GM19395 (cell line): ENCODE measurements around the gene LRRC40.

Experiments
- ATAC-seq: cut with Tn5 transposase; IDR thresholded peaks from one replicate; pipeline ENCODE4 v1.9.1; 2021; ENCODE audit warnings: mild to moderate bottlenecking, moderate library complexity; ENCODE audit not compliant: unreplicated experiment

LRRC40 gene

DNA sequence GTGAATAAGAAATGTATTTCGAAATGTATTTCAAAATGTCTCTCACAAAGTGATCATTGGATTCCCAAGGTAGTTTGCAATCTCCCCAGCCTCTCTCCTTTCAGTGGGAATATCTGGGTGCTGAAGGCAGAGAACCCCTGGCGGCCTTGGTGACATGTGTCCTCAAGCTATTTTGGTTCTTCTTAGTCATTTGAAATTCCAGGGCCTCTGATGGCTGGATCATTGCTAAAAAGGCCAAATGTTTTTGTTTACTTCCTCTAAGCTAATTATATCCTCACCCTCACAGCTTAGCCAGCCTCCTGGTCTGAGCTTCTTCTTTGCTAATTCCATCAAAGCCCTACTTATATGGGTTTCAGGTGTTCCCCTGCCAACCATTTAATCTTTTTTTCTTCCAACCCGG, 71.2 kb downstream of the LRRC40 start:
- no peak for ATAC-seq

DNA sequence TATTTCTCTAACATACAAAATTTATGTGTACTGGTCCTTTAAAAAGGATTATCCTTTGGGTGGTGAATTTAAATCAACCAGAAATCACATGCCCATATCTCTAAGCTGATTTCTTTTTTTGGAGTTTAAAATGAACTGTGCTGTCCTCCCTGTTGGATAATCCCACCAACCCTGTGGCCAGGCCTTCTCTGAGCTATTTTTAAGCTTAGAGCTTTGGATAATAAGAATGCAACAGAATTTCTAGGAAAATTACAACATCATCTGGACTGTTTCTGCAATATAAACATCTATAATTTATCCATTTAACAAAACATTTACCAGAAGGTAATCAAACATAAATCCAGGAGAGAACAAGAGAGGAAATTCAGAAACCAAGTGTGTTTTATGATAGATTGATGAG, 88.3 kb downstream of the LRRC40 start:
- no peak for ATAC-seq

DNA sequence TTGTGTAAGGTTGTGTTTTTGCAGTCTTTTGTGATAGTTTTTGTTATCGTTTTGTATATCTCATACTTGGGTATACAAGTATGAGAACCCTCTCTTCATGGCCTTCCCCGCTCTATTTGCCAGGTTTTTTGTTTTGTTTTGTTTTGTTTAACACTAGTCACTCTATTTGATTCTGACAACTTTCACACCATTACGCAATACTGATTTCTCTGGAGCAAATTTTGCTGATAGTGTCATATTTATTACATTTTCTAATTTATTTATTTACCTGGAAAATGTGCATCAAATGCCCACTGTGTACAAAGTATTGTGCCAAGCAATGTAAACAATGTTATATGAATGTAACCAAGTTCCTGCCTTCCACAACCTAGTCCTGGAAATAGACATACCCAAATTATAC, 90.1 kb downstream of the LRRC40 start:
- no peak for ATAC-seq

DNA sequence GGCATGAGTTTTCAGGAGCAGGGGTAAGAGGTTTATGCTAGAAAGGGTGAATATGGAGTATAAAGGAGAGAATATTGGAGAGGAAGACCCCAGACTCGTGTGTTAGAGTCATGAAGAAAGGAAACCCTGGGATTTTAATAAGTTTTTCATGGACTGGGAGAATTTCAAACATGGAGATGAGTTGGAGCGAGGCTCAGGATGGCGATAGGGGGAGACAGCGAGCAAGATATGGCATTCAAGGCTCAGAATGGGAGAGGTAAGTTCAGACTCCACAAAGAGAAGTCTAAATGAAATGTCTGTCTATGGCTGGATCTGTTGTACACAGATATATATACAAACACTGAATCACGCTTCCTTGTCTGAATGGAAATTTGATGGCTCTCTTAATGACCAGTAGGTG, 92.5 kb downstream of the LRRC40 start:
- no peak for ATAC-seq

DNA sequence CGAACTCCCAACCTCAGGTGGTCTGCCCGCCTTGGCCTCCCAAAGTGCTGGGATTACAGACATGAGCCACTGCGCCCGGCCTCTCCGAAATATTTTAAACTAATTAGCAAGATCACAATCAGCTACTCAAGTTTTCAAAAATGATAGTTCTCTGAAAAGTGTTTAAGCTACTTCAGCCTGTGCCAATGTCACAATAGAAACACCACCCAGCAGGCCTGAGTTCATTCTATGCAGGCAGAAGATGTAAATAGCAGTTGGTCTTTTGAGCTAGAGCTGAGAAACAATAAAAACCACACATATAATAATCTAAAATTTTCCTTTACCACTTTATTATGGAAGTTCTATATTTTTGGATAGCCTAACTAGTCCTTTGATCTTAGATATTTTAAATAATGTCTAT, 96.1 kb downstream of the LRRC40 start:
- no peak for ATAC-seq

DNA sequence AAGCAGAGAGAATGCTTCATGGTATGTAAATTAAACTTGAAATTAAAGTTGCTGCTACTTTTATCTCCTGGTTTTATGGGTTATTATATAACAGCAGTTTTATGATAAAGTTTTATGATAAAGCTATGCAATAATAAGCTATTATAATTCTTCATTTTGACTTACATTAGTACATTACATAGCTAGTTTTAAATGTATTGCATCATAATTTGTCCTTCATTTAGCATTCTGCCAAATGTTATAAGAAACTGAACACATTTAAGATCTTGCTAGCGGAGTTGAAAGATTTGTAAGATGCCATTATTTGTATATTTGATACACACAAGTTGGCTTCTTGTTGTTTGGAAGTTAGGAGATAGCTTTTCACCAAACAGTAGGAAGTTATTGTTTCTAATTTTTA, 101.6 kb downstream of the LRRC40 start:
- ATAC-seq: no peak

DNA sequence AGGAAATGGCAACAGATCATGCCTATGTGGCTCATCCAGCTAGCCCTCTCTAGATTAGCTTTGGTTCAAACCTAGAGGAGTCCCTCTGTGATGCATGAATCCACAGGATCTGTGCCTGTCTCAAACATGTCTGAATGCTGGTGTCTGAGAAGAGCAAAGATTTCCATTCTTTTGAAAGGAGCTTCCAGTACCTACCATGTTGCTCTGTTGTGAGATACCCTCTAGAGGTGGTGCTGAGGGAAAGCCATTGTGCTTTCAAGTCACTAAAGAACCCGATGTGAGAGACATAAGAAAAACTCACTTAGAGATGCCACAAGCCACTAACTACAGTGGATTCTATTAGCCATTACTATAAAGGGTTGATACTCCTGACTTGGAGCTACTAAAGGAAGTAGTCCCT, 103.6 kb downstream of the LRRC40 start:
- no peak for ATAC-seq

DNA sequence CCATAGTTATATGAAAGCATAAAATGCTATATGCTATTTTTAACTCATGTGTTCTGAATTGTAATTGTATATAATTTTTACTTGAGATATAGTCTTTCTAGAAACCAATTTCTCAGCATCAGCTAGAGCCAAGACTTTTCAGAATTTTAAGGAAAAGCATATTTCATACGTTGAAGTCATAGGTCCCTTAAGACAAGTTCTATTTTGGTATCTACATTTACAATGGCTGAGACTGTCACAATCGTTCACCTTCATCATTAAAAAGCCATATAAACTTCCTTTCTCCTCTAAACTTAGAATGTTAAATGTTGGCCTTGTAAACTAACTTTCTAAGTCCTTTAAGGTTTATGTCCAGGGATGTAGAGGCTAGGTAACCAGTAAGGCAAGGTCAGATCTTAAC, 104.1 kb downstream of the LRRC40 start:
- ATAC-seq: no peak
